ENCODE data around the gene MACROD1.

Gene MACROD1

GRCh38 chr11:64040684-64041322, 125.1 kb downstream of the MACROD1 start:
- H3K4me3 ChIP-seq (ENCODE audit: low read depth, low read length) = no peak overlapping the region
- no peak for DNase-seq (ENCODE audit: low read depth)
- TF ChIP-seq CTCF (conservative IDR thresholded peaks at IDR 0.05; ENCODE audit: low read depth, low read length) = peak; percentile 65

GRCh38 chr11:64039012-64039665, 126.8 kb downstream of the MACROD1 start:
- TF ChIP-seq CTCF (conservative IDR thresholded peaks at IDR 0.05; ENCODE audit: low read depth, low read length) = no peak
- no peak for DNase-seq (ENCODE audit: low read depth)

GRCh38 chr11:64038500-64038899, 127.4 kb downstream of the MACROD1 start:
- no peak for DNase-seq (ENCODE audit: low read depth)
- TF ChIP-seq CTCF (conservative IDR thresholded peaks at IDR 0.05; ENCODE audit: low read depth, low read length) = no peak
- H3K4me3 ChIP-seq (ENCODE audit: low read depth, low read length) = no peak overlapping the region

More at GRCh38 chr11:64039012-64039665, 126.8 kb downstream of the MACROD1 start:
- H3K4me3 ChIP-seq (ENCODE audit: low read depth, low read length) = no peak overlapping the region

GRCh38 chr11:64037027-64037634, 128.8 kb downstream of the MACROD1 start:
- no peak for DNase-seq (ENCODE audit: low read depth)
- TF ChIP-seq CTCF (conservative IDR thresholded peaks at IDR 0.05; ENCODE audit: low read depth, low read length) = no peak
- H3K4me3 ChIP-seq (ENCODE audit: low read depth, low read length) = no peak overlapping the region

GRCh38 chr11:64036087-64037026, 129.6 kb downstream of the MACROD1 start:
- DNase-seq (ENCODE audit: low read depth) = peak; percentile 40
- TF ChIP-seq CTCF (conservative IDR thresholded peaks at IDR 0.05; ENCODE audit: low read depth, low read length) = no peak
- H3K4me3 ChIP-seq (ENCODE audit: low read depth, low read length) = peak overlapping the region; percentile 41

- peak within 1 kb of the TSS; percentile 41 for H3K4me3 ChIP-seq (ENCODE audit: low read depth, low read length)
- DNase-seq (ENCODE audit: low read depth) = no peak
- no peak for TF ChIP-seq CTCF (conservative IDR thresholded peaks at IDR 0.05; ENCODE audit: low read depth, low read length)
Observed at GRCh38 chr11:64035576-64035975, 130.3 kb downstream of the MACROD1 start, which contains the start of gene FLRT1. FLRT1 (plus strand) TSS chr11:64035931; CDS start chr11:64116268, 80,337 bp downstream.

Measured in choroid plexus epithelial cell (primary cell).